Spleen (tissue), 11 donors: Measurements from ENCODE around the gene SPOP. TPM values are rescaled to one million over a fixed set of nuclear protein-coding genes. Genes with fewer than 3 reads are reported as not detected.
"Not testable (repeated sequence)": the region's sequence is repeated elsewhere in the genome, so short reads cannot be mapped to it uniquely, and the experiment has no call there.

Source experiments
- DNase-seq: peaks from one replicate; pipeline ENCODE4 v3.0.0-alpha.2; 2020
- H3K27ac ChIP-seq, 8 donors: fragments of 200-600 bp; sonication (generic) in 7 of 8; 1 replicate in 4 of 8; 2 replicates in 4 of 8; pipeline versions ENCODE4 v1.5.0 to v1.8.0; 2016 to 2021; ENCODE audit warnings: inconsistent platforms in 4 of 8, mild to moderate bottlenecking in 4 of 8, moderate library complexity in 1 of 8
- H3K27me3 ChIP-seq, 7 donors: fragments of 200-600 bp; sonication (generic) in 6 of 7; replicated peaks in 1 of 7; 1 replicate in 4 of 7; 2 replicates in 3 of 7; pipeline versions ENCODE4 v1.5.0 to v1.8.0; 2016 to 2021; ENCODE audit warnings: inconsistent platforms in 3 of 7, mild to moderate bottlenecking in 1 of 7
- H3K36me3 ChIP-seq, 6 donors: fragments of 200-600 bp; sonication (generic) in 5 of 6; 1 replicate in 4 of 6; 2 replicates in 2 of 6; pipeline versions ENCODE4 v1.5.0 to v1.8.0; 2016 to 2021; ENCODE audit warnings: inconsistent platforms in 2 of 6
- H3K4me1 ChIP-seq, 6 donors: fragments of 200-600 bp; sonication (generic) in 5 of 6; 1 replicate in 3 of 6; 2 replicates in 3 of 6; pipeline versions ENCODE4 v1.5.0 to v1.8.0; 2016 to 2021; ENCODE audit warnings: inconsistent platforms in 3 of 6
- H3K4me3 ChIP-seq, 8 donors: fragments of 200-600 bp; sonication (generic) in 7 of 8; 1 replicate in 4 of 8; 2 replicates in 4 of 8; pipeline versions ENCODE4 v1.5.0 to v1.8.0; 2016 to 2021; ENCODE audit warnings: inconsistent platforms in 4 of 8, mild to moderate bottlenecking in 4 of 8, moderate library complexity in 2 of 8
- H3K9me3 ChIP-seq, 8 donors: fragments of 200-600 bp; sonication (generic) in 7 of 8; 1 replicate in 4 of 8; 2 replicates in 4 of 8; pipeline versions ENCODE4 v1.5.0 to v1.8.0; 2016 to 2021; ENCODE audit warnings: inconsistent platforms in 4 of 8
- CTCF ChIP-seq, 11 experiments: fragments of 200-600 bp in 7 of 11; fragments of 450-650 bp in 4 of 11; sonication (generic) in 4 of 11; IDR thresholded peaks in 8 of 11; conservative IDR thresholded peaks in 3 of 11; 1 replicate in 7 of 11; 2 replicates in 4 of 11; pipeline versions ENCODE4 v1.4.0 to v1.8.0; 2016 to 2021; ENCODE audit warnings: antibody characterized with exemption in 11 of 11, inconsistent platforms in 4 of 11, mild to moderate bottlenecking in 1 of 11
- POLR2A ChIP-seq, 3 donors: fragments of 450-650 bp; IDR thresholded peaks; one replicate each; pipeline ENCODE4 v1.5.1; 2017; ENCODE audit warnings: antibody characterized with exemption in 3 of 3, mild to moderate bottlenecking in 1 of 3
- POLR2AphosphoS5 ChIP-seq, 3 donors: sonication (generic); formaldehyde crosslinking; IDR thresholded peaks; one replicate each; pipeline ENCODE4 v1.5.1; 2017; ENCODE audit warnings: antibody characterized with exemption in 3 of 3
- WGBS, 5 donors: extraction: QIAGEN DNeasy Blood & Tissue Kit in 3 of 5; methylation state at CpG; one replicate each; pipeline versions ENCODE4 v1.1.5 to v1.1.7; 2013 to 2018; 5-methylcytosine and 5-hydroxymethylcytosine counted together
- intact Hi-C: fragments of 100-400 bp; cut with DNase I; formaldehyde crosslinking; loops from one replicate; pipeline ENCODE4 v1.15.0; 2023; ENCODE audit warnings: low total_unique reads
- polyA plus RNA-seq, 3 donors: library from polyadenylated mRNA; stranded (reverse); fragments of 200-250 nt; gene quantifications; one replicate each; pipeline ENCODE4 v1.2.1, GENCODE V29; 2013
- total RNA-seq, 7 donors: library from RNA; depleted of rRNA in 3 of 7; stranded (reverse); fragments of >200 nt in 3 of 7; fragmentation: NEBNext Ultra II Directional in 4 of 7; extraction: Animal tissue kit (Norgen Biotek cat#: 25700) in 4 of 7; gene quantifications; one replicate each; pipeline versions ENCODE4 v1.1.0 to v1.2.1, GENCODE V29; 2016 to 2021
- donor health status: healthy with polysubstance abuse.
- donor health status: DM: no; HTN: no; CAD: no; lungs with moderate emphysema.
- donor health status: DM: no; HTN: no; CAD: no.
- donor health status: Bipolar disorder and iron deficiency.
- donor health status: healthy.
- donor health status: DM: no; HTN: no; CAD: no.
- donor health status: DM: yes; HTN: yes; CAD: no.

SPOP gene
- total and polyA plus RNA-seq, 10 donors, result 23.7 to 86.4 (median 67.8) TPM

GRCh38 chr17:49552070-49552751 lies 125.7 kb downstream of the SPOP start:
- Histone ChIP-seq H3K9me3 (no peaks in the 10 kb centered on the region), H3K4me3 (no peak overlapping the region), H3K4me1 (peaks cover 5 to 10% (median 8%) of the 10 kb centered on the region in 6 donors), H3K27ac (no peak overlapping the region), H3K27me3 (peaks cover 0 to 16% (median 0%) of the 10 kb centered on the region in 7 donors), H3K36me3 (no peaks in the 10 kb centered on the region)
- 85 to 93% (median 88%) methylated on average over 23 to 27 of the region's 27 CpGs for WGBS, 5 donors
- intact Hi-C loops, result loop anchor here (10.0 kb wide), 1 partner anchor 57 kb away; the partner anchor contains the start of gene NGFR
- TF ChIP-seq POLR2AphosphoS5 (IDR thresholded peaks at IDR 0.05) (no peak), CTCF (IDR thresholded peaks at IDR 0.05 in 8 of 11, conservative IDR thresholded peaks at IDR 0.05 in 3 of 11) (no peak), POLR2A (IDR thresholded peaks at IDR 0.05) (no peak)
- DNase-seq, result peak; percentile 65

- no peaks in the 10 kb centered on the region for H3K36me3 ChIP-seq
- WGBS, 5 donors, result 80 to 92% (median 85%) methylated on average over 11 to 12 of the region's 12 CpGs
- no peak overlapping the region for H3K27ac ChIP-seq
- no peak overlapping the region for H3K4me3 ChIP-seq
- TF ChIP-seq POLR2A (IDR thresholded peaks at IDR 0.05), result no peak
- TF ChIP-seq POLR2AphosphoS5 (IDR thresholded peaks at IDR 0.05), result no peak
- no peak for TF ChIP-seq CTCF (IDR thresholded peaks at IDR 0.05 in 8 of 11, conservative IDR thresholded peaks at IDR 0.05 in 3 of 11)
- H3K9me3 ChIP-seq, result no peaks in the 10 kb centered on the region
- H3K27me3 ChIP-seq, result peaks cover 0 to 13% (median 0%) of the 10 kb centered on the region in 7 donors
- peak; percentile 36 for DNase-seq
- intact Hi-C loops, result loop anchor here (10.0 kb wide), 1 partner anchor 57 kb away; the partner anchor contains the start of gene NGFR
- peaks cover 5 to 7% (median 6%) of the 10 kb centered on the region in 6 donors for H3K4me1 ChIP-seq
Observed at GRCh38 chr17:49551221-49552069, 126.5 kb downstream of the SPOP start.

- 86 to 96% (median 91%) methylated on average over 9 of the region's 9 CpGs for WGBS, 5 donors
- intact Hi-C loops, result loop anchor here (10.0 kb wide), 1 partner anchor 56 kb away; the partner anchor contains the start of gene NGFR
- not testable (repeated sequence) for H3K36me3 ChIP-seq
Observed at GRCh38 chr17:49550764-49551163, 127.1 kb downstream of the SPOP start.

GRCh38 chr17:49549691-49550678 lies 127.9 kb downstream of the SPOP start:
- H3K27me3 ChIP-seq, result peaks cover 0 to 21% (median 0%) of the 10 kb centered on the region in 7 donors
- H3K9me3 ChIP-seq, result no peaks in the 10 kb centered on the region
- no peak overlapping the region for H3K27ac ChIP-seq
- WGBS, 5 donors, result 85 to 93% (median 88%) methylated on average over 16 to 20 of the region's 20 CpGs
- peak; percentile 68 for DNase-seq
- H3K36me3 ChIP-seq, result no peaks in the 10 kb centered on the region
- intact Hi-C loops, result loop anchor here (10.0 kb wide), 1 partner anchor 55 kb away; the partner anchor contains the start of gene NGFR
- no peak overlapping the region for H3K4me3 ChIP-seq
- H3K4me1 ChIP-seq, result no peaks in the 10 kb centered on the region
- TF ChIP-seq POLR2A (IDR thresholded peaks at IDR 0.05) (no peak), POLR2AphosphoS5 (IDR thresholded peaks at IDR 0.05) (no peak), CTCF (IDR thresholded peaks at IDR 0.05 in 8 of 11, conservative IDR thresholded peaks at IDR 0.05 in 3 of 11) (no peak)

More at GRCh38 chr17:49550764-49551163, 127.1 kb downstream of the SPOP start:
- peaks cover 0 to 16% (median 0%) of the 10 kb centered on the region in 7 donors for H3K27me3 ChIP-seq
- not testable (repeated sequence) for H3K9me3 ChIP-seq, H3K4me1 ChIP-seq, H3K4me3 ChIP-seq, H3K27ac ChIP-seq, DNase-seq
